ENCODE measurements around the gene PLPPR1.

PLPPR1 gene

DNA sequence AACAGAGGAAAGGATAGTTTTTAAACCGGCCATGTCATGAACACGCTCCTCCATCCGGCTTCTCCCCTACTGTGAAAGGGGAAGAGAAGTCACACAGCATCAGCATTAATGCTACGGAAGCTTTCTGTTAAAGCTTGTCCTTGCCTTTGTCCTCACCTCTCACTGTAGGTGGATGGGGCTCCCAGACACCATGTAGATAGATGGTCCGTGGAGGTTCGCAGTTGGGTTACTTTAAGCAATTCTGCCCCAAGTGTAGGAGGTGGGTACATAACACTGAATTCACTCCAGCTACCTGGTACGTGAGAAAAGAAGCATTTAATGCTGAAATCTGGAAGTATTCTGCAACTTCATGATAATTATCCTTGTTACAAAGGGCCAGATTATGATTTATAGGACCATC lies 190.5 kb downstream of the PLPPR1 start:
- TF ChIP-seq OSR1 (CRISPR knock-in tag; IDR thresholded peaks at IDR 0.05) (no peak), CSDC2 (CRISPR knock-in tag; IDR thresholded peaks at IDR 0.05) (no peak), ZNF70 (CRISPR knock-in tag; IDR thresholded peaks at IDR 0.05) (no peak), ZNF565 (CRISPR knock-in tag; conservative IDR thresholded peaks at IDR 0.05; ENCODE audit: low read depth) (no peak), TCF4 (CRISPR knock-in tag; IDR thresholded peaks at IDR 0.05; ENCODE audit: borderline replicate concordance) (no peak), TOX (CRISPR knock-in tag; IDR thresholded peaks at IDR 0.05; ENCODE audit: borderline replicate concordance) (no peak), ZC3H10 (CRISPR knock-in tag; IDR thresholded peaks at IDR 0.05) (no peak), ZFP30 (CRISPR knock-in tag; IDR thresholded peaks at IDR 0.05) (no peak), PPARA (CRISPR knock-in tag; IDR thresholded peaks at IDR 0.05; ENCODE audit: borderline replicate concordance) (no peak), TSHZ2 (CRISPR knock-in tag; IDR thresholded peaks at IDR 0.05) (no peak), BACH2 (CRISPR knock-in tag; IDR thresholded peaks at IDR 0.05; ENCODE audit: borderline replicate concordance) (no peak), GLIS3 (CRISPR knock-in tag; IDR thresholded peaks at IDR 0.05) (no peak), ARNTL (CRISPR knock-in tag; IDR thresholded peaks at IDR 0.05; ENCODE audit: borderline replicate concordance, low read depth) (no peak)
- TF ChIP-seq, protein P1, sequence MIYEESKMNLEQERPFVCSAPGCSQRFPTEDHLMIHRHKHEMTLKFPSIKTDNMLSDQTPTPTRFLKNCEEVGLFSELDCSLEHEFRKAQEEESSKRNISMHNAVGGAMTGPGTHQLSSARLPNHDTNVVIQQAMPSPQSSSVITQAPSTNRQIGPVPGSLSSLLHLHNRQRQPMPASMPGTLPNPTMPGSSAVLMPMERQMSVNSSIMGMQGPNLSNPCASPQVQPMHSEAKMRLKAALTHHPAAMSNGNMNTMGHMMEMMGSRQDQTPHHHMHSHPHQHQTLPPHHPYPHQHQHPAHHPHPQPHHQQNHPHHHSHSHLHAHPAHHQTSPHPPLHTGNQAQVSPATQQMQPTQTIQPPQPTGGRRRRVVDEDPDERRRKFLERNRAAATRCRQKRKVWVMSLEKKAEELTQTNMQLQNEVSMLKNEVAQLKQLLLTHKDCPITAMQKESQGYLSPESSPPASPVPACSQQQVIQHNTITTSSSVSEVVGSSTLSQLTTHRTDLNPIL (CRISPR knock-in tag; IDR thresholded peaks at IDR 0.05; ENCODE audit: low read depth): no peak
- TF ChIP-seq, protein P2, sequence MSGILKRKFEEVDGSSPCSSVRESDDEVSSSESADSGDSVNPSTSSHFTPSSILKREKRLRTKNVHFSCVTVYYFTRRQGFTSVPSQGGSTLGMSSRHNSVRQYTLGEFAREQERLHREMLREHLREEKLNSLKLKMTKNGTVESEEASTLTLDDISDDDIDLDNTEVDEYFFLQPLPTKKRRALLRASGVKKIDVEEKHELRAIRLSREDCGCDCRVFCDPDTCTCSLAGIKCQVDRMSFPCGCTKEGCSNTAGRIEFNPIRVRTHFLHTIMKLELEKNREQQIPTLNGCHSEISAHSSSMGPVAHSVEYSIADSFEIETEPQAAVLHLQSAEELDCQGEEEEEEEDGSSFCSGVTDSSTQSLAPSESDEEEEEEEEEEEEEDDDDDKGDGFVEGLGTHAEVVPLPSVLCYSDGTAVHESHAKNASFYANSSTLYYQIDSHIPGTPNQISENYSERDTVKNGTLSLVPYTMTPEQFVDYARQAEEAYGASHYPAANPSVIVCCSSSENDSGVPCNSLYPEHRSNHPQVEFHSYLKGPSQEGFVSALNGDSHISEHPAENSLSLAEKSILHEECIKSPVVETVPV (CRISPR knock-in tag; IDR thresholded peaks at IDR 0.05): no peak
- TF ChIP-seq, protein P3, sequence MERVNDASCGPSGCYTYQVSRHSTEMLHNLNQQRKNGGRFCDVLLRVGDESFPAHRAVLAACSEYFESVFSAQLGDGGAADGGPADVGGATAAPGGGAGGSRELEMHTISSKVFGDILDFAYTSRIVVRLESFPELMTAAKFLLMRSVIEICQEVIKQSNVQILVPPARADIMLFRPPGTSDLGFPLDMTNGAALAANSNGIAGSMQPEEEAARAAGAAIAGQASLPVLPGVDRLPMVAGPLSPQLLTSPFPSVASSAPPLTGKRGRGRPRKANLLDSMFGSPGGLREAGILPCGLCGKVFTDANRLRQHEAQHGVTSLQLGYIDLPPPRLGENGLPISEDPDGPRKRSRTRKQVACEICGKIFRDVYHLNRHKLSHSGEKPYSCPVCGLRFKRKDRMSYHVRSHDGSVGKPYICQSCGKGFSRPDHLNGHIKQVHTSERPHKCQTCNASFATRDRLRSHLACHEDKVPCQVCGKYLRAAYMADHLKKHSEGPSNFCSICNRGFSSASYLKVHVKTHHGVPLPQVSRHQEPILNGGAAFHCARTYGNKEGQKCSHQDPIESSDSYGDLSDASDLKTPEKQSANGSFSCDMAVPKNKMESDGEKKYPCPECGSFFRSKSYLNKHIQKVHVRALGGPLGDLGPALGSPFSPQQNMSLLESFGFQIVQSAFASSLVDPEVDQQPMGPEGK (CRISPR knock-in tag; IDR thresholded peaks at IDR 0.05; ENCODE audit: borderline replicate concordance): no peak
- ATAC-seq: no peak

- no peak for ATAC-seq
- TF ChIP-seq PPARA (CRISPR knock-in tag; IDR thresholded peaks at IDR 0.05; ENCODE audit: borderline replicate concordance) (no peak), RARB (CRISPR knock-in tag; IDR thresholded peaks at IDR 0.05) (no peak), ZNF8 (CRISPR knock-in tag; IDR thresholded peaks at IDR 0.05) (no peak), ARNTL (CRISPR knock-in tag; IDR thresholded peaks at IDR 0.05; ENCODE audit: borderline replicate concordance, low read depth) (no peak), CSDC2 (CRISPR knock-in tag; IDR thresholded peaks at IDR 0.05) (no peak), OSR1 (CRISPR knock-in tag; IDR thresholded peaks at IDR 0.05) (no peak), GLIS3 (CRISPR knock-in tag; IDR thresholded peaks at IDR 0.05) (no peak), BACH2 (CRISPR knock-in tag; IDR thresholded peaks at IDR 0.05; ENCODE audit: borderline replicate concordance) (no peak)
These were observed 191.8 kb downstream of the PLPPR1 start for GRCh38 chr9:101220341-101220740.

DNA sequence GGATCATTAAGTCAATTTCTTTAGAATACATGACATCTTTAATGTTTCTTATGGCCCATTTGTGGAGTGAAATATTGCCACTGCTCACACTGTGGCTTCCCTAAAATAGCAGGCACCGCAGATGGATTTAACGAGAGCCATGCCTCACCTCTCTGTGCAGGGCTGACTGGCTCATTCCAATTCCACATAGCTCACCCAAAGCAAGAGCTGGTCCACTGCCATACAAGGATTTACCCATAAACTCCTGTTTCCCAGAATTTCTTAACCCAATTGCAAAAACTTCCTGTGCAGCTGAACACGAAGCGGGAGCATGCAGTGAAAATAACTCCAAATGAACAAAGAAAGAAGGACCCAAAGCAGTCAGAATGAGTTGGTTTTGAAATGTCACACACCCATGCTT lies 196.7 kb downstream of the PLPPR1 start:
- TF ChIP-seq TCF4 (CRISPR knock-in tag; IDR thresholded peaks at IDR 0.05; ENCODE audit: borderline replicate concordance): no peak
- no peak for TF ChIP-seq SNAI2 (CRISPR knock-in tag; IDR thresholded peaks at IDR 0.05)
- no peak for TF ChIP-seq OSR1 (CRISPR knock-in tag; IDR thresholded peaks at IDR 0.05)
- no peak for TF ChIP-seq ISL1 (CRISPR knock-in tag; IDR thresholded peaks at IDR 0.05)
- TF ChIP-seq, protein P1 (CRISPR knock-in tag; IDR thresholded peaks at IDR 0.05; ENCODE audit: low read depth): no peak
- TF ChIP-seq ZC3H10 (CRISPR knock-in tag; IDR thresholded peaks at IDR 0.05): no peak
- TF ChIP-seq ZNF70 (CRISPR knock-in tag; IDR thresholded peaks at IDR 0.05): no peak
- TF ChIP-seq, protein P3 (CRISPR knock-in tag; IDR thresholded peaks at IDR 0.05; ENCODE audit: borderline replicate concordance): no peak
- no peak for TF ChIP-seq TSHZ2 (CRISPR knock-in tag; IDR thresholded peaks at IDR 0.05)
- TF ChIP-seq CSDC2 (CRISPR knock-in tag; IDR thresholded peaks at IDR 0.05): no peak
- no peak for TF ChIP-seq RARB (CRISPR knock-in tag; IDR thresholded peaks at IDR 0.05)
- no peak for ATAC-seq
